PC-3 (cell line): ENCODE data around the gene SMAD5. TPM values are rescaled to one million over a fixed set of nuclear protein-coding genes. Genes with fewer than 3 reads are reported as not detected.

Experiments used
- ATAC-seq: fragments of 200-7000 bp; cut with Tn5 transposase; 2 replicates; pipeline ENCODE4 v1.9.1; 2020; ENCODE audit warnings: mild to moderate bottlenecking, moderate library complexity
- BruUV-seq: library from RNA; stranded (reverse); fragments of 400-500 nt; replicated peaks from 2 replicates; lab custom pipeline; 2021; lab: Mats Ljungman, UMichigan
- CTCF ChIA-PET: fragments of 300-600 bp; sonication (Branson Sonifier 250); formaldehyde crosslinking; loops from one replicate; lab custom pipeline; 2022; ENCODE audit warnings: antibody characterized with exemption; lab: Charles Lee
- POLR2A ChIA-PET: fragments of 300-600 bp; sonication (Branson Sonifier 250); formaldehyde crosslinking; loops from one replicate; lab custom pipeline; 2022; ENCODE audit warnings: antibody characterized with exemption; ENCODE audit not compliant: unreplicated experiment; lab: Charles Lee
- DNase-seq: peaks from one replicate; pipeline ENCODE4 v3.0.0-alpha.2; 2015
- H2AFZ ChIP-seq: fragments of 300-600 bp; sonication (generic); 2 replicates; pipeline ENCODE4 v1.6.0; 2016; ENCODE audit warnings: antibody characterized with exemption, low read length
- H3F3A ChIP-seq: fragments of 300-600 bp; sonication (generic); one replicate; pipeline ENCODE4 v1.6.0; 2017; ENCODE audit warnings: antibody characterized with exemption, low read length, control low read depth, mild to moderate bottlenecking; ENCODE audit not compliant: unreplicated experiment
- H3K27ac ChIP-seq: fragments of 300-600 bp; sonication (generic); 2 replicates; pipeline ENCODE4 v1.5.1; 2016; ENCODE audit warnings: mild to moderate bottlenecking, low read length
- H3K27me3 ChIP-seq: fragments of 300-600 bp; sonication (generic); 2 replicates; pipeline ENCODE4 v1.6.1; 2016; ENCODE audit warnings: low read length, mixed read lengths
- H3K36me3 ChIP-seq: fragments of 300-600 bp; sonication (generic); 2 replicates; pipeline ENCODE4 v1.6.1; 2016; ENCODE audit warnings: low read depth, mixed run types, low read length, mixed read lengths
- H3K4me1 ChIP-seq: fragments of 300-600 bp; sonication (generic); 2 replicates; pipeline ENCODE4 v1.5.1; 2016; ENCODE audit warnings: low read length; ENCODE audit not compliant: insufficient read depth
- H3K4me2 ChIP-seq: fragments of 300-600 bp; sonication (generic); 2 replicates; pipeline ENCODE4 v1.6.0; 2016; ENCODE audit warnings: low read length
- H3K4me3 ChIP-seq: fragments of 300-600 bp; sonication (generic); 2 replicates; pipeline ENCODE4 v1.5.1; 2016; ENCODE audit warnings: mild to moderate bottlenecking, low read length, mixed read lengths
- H3K79me2 ChIP-seq: fragments of 300-600 bp; sonication (generic); 2 replicates; pipeline ENCODE4 v1.6.1; 2017; ENCODE audit warnings: low read length, mixed read lengths
- H3K9ac ChIP-seq: fragments of 300-600 bp; sonication (generic); 2 replicates; pipeline ENCODE4 v1.6.0; 2016; ENCODE audit warnings: mild to moderate bottlenecking, low read length
- H3K9me2 ChIP-seq: fragments of 300-600 bp; sonication (generic); replicated peaks from 2 replicates; pipeline ENCODE4 v1.6.1; 2016; ENCODE audit warnings: mixed run types, low read length, mixed read lengths
- H3K9me3 ChIP-seq: fragments of 300-600 bp; sonication (generic); 2 replicates; pipeline ENCODE4 v1.6.1; 2016; ENCODE audit warnings: low read length, mixed read lengths
- H4K20me1 ChIP-seq: fragments of 300-600 bp; sonication (generic); 2 replicates; pipeline ENCODE4 v1.6.1; 2016; ENCODE audit warnings: low read length, mixed read lengths
- EZH2 ChIP-seq: fragments of 300-600 bp; sonication (generic); IDR thresholded peaks from one replicate; pipeline ENCODE4 v1.6.1; 2017; ENCODE audit warnings: antibody characterized with exemption, mild to moderate bottlenecking, low read length; ENCODE audit not compliant: unreplicated experiment
- EZH2phosphoT487 ChIP-seq: fragments of 300-600 bp; sonication (generic); IDR thresholded peaks from 2 replicates; pipeline ENCODE4 v1.6.1; 2018; ENCODE audit warnings: mild to moderate bottlenecking, antibody characterized with exemption, low read length, borderline replicate concordance
- intact Hi-C: fragments of 100-400 bp; cut with micrococcal nuclease; formaldehyde crosslinking; loops from 2 replicates; pipeline ENCODE4 v1.9.0; 2023
- total RNA-seq: library from RNA; depleted of rRNA; stranded (reverse); fragments of >200 nt; gene quantifications from 2 replicates; pipeline ENCODE4 v1.2.3, GENCODE V29; 2014
- TF ChIP-seq, protein P1 (sequence below): fragments of 300-600 bp; sonication (generic); conservative IDR thresholded peaks from 2 replicates; pipeline ENCODE4 v1.5.1; 2017; ENCODE audit warnings: antibody characterized with exemption, low read depth, mild to moderate bottlenecking, low read length

SMAD5 gene
- total RNA-seq, 1 experiment from 2014 or later, result 28.5 TPM

DNA sequence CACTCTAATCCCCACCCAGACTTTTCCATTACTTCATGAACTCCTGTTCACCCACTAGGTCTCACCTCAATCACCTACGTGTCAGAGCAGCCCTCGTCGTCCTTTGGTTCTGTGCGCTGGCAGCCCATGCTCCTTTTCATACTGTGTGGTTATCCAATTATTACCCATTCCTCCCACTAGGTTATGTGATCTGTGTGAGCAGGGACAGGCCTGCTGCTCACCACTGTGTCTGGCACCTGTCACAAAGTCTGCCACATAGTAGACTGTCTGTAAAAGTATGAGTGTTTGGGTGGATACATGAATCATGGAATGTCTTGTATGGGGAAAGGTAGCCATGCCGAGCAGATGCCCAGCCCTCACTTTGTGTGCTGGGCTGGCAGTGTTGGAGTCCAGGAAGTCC lies 12.1 kb upstream of the SMAD5 start:
- H3K27ac ChIP-seq, result no peak overlapping the region
- H3K9ac ChIP-seq, result no peak overlapping the region
- H4K20me1 ChIP-seq, result no peaks in the 10 kb centered on the region
- ATAC-seq (no peak), DNase-seq (no peak)
- peaks cover 4% of the 10 kb centered on the region for H3F3A ChIP-seq
- no peaks in the 10 kb centered on the region for H3K79me2 ChIP-seq
- no peak overlapping the region for H3K4me3 ChIP-seq
- TF ChIP-seq EZH2 (no peak), EZH2phosphoT487 (no peak)
- TF ChIP-seq, protein P1, sequence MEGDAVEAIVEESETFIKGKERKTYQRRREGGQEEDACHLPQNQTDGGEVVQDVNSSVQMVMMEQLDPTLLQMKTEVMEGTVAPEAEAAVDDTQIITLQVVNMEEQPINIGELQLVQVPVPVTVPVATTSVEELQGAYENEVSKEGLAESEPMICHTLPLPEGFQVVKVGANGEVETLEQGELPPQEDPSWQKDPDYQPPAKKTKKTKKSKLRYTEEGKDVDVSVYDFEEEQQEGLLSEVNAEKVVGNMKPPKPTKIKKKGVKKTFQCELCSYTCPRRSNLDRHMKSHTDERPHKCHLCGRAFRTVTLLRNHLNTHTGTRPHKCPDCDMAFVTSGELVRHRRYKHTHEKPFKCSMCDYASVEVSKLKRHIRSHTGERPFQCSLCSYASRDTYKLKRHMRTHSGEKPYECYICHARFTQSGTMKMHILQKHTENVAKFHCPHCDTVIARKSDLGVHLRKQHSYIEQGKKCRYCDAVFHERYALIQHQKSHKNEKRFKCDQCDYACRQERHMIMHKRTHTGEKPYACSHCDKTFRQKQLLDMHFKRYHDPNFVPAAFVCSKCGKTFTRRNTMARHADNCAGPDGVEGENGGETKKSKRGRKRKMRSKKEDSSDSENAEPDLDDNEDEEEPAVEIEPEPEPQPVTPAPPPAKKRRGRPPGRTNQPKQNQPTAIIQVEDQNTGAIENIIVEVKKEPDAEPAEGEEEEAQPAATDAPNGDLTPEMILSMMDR, result no peak
- no peaks in the 10 kb centered on the region for H3K9me3 ChIP-seq
- H2AFZ ChIP-seq, result no peak overlapping the region
- no peak overlapping the region for H3K4me2 ChIP-seq
- POLR2A ChIA-PET, result no interaction called here
- no peaks in the 10 kb centered on the region for H3K27me3 ChIP-seq
- H3K4me1 ChIP-seq, result peaks cover 29% of the 10 kb centered on the region
- no TSS peak for BruUV-seq
- H3K36me3 ChIP-seq, result no peaks in the 10 kb centered on the region
- no peaks in the 10 kb centered on the region for H3K9me2 ChIP-seq
- intact Hi-C loops, result loop anchor here (5.0 kb wide), 1 partner anchor 52 kb away; no protein-coding TSS in a partner anchor
- CTCF ChIA-PET, result no interaction called here

DNA sequence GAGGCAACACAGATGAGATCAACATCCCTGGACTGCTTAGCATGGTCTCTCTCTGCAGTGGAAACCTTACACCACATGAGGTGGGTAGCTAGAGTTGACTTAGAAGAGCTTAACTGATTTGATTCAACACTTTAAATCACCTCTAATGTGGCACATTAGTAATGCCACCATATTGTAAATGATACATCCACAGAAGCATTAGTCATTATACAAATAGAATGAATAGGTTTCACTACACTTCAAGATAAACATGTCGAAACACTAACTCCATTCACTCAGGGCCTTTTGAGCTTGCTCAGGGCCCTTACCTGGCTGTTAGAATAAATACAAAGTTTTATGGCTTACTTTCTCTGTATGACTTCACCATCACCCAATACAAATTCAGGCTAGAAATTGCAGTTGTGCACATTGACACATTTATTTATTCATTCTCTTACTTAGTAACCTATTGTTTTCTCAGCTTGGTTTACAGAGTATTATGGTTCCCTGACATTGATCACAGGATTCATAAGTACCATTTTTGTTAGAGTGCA lies 9.3 kb upstream of the SMAD5 start:
- Histone ChIP-seq H3K79me2 (no peaks in the 10 kb centered on the region), H3K27ac (peak overlapping the region; percentile 100), H3K4me1 (peaks cover 29% of the 10 kb centered on the region), H3K4me2 (peak overlapping the region; percentile 74), H3K9ac (peak overlapping the region; percentile 81), H2AFZ (peak overlapping the region; percentile 55), H3F3A (peaks cover 4% of the 10 kb centered on the region), H3K36me3 (no peaks in the 10 kb centered on the region), H4K20me1 (no peaks in the 10 kb centered on the region), H3K9me3 (no peaks in the 10 kb centered on the region), H3K9me2 (no peaks in the 10 kb centered on the region), H3K27me3 (no peaks in the 10 kb centered on the region), H3K4me3 (peak overlapping the region; percentile 22; the same call in 1 of the 2 replicates)
- BruUV-seq, result no TSS peak
- no peak for TF ChIP-seq EZH2
- TF ChIP-seq, protein P1, result no peak
- no peak for TF ChIP-seq EZH2phosphoT487
- POLR2A ChIA-PET, result interaction anchor here (0.6 to 1.0 kb wide), 3 partner anchors 9 to 86 kb away, joined by 5 to 10 read pairs (median 7); partner anchors contain the start of gene SMAD5
- CTCF ChIA-PET, result interaction anchor here (0.6 kb wide), 1 partner anchor 564 kb away, joined by 4 read pairs; no protein-coding TSS in a partner anchor
- ATAC-seq (peak; percentile 94), DNase-seq (peak; percentile 90)
- intact Hi-C loops, result loop anchor here (1.0 to 5.0 kb wide), 2 partner anchors 49 to 112 kb away; no protein-coding TSS in a partner anchor

- ChIA-PET CTCF (no interaction called here), POLR2A (no interaction called here)
- no TSS peak for BruUV-seq
Observed at GRCh38 chr5:136127560-136127959, 5.1 kb upstream of the SMAD5 start.

More at GRCh38 chr5:136127560-136127959, 5.1 kb upstream of the SMAD5 start:
- Histone ChIP-seq H3K36me3 (no peaks in the 10 kb centered on the region), H3K9ac (no peak overlapping the region), H2AFZ (no peak overlapping the region), H3K27ac (no peak overlapping the region), H4K20me1 (no peaks in the 10 kb centered on the region), H3K4me2 (no peak overlapping the region), H3K9me2 (no peaks in the 10 kb centered on the region), H3K4me1 (peaks cover 27% of the 10 kb centered on the region), H3K9me3 (no peaks in the 10 kb centered on the region), H3K27me3 (no peaks in the 10 kb centered on the region), H3K4me3 (no peak overlapping the region), H3F3A (peaks cover 4% of the 10 kb centered on the region), H3K79me2 (no peaks in the 10 kb centered on the region)
- TF ChIP-seq, protein P1, result no peak
- TF ChIP-seq EZH2 (no peak), EZH2phosphoT487 (no peak)
- no peak for DNase-seq
- no peak for ATAC-seq
- intact Hi-C loops, result no loop called here
